Osteoblast (primary cell): ENCODE data around the gene ARHGAP6. TPM values are rescaled to one million over a fixed set of nuclear protein-coding genes. Genes with fewer than 3 reads are reported as not detected.

Experiments used
- DNase-seq: peaks from one replicate; pipeline ENCODE4 v3.0.0; 2011; ENCODE audit warnings: low spot score, mixed read lengths; ENCODE audit not compliant: insufficient read length; ENCODE audit errors: missing footprints
- H2AFZ ChIP-seq: 2 replicates; pipeline ENCODE4 v1.6.0; 2011; ENCODE audit warnings: mild to moderate bottlenecking, low read length
- H3K27ac ChIP-seq: 2 replicates; pipeline ENCODE4 v1.5.1; 2011; ENCODE audit warnings: mild to moderate bottlenecking, low read depth, low read length, moderate library complexity
- H3K27me3 ChIP-seq: 2 replicates; pipeline ENCODE4 v1.6.0; 2012; ENCODE audit warnings: mild to moderate bottlenecking, control low read depth, inconsistent platforms, low read length, moderate library complexity; ENCODE audit not compliant: insufficient read depth
- H3K36me3 ChIP-seq: 2 replicates; pipeline ENCODE4 v1.5.1; 2011; ENCODE audit warnings: mild to moderate bottlenecking, low read length, control low read depth, moderate library complexity; ENCODE audit not compliant: insufficient read depth
- H3K4me1 ChIP-seq: 2 replicates; pipeline ENCODE4 v1.5.1; 2011; ENCODE audit warnings: mild to moderate bottlenecking, low read length, control low read depth, moderate library complexity; ENCODE audit not compliant: insufficient read depth
- H3K4me2 ChIP-seq: 2 replicates; pipeline ENCODE4 v1.6.0; 2011; ENCODE audit warnings: mild to moderate bottlenecking, low read length; ENCODE audit not compliant: insufficient read depth
- H3K4me3 ChIP-seq: fragments of 200-600 bp; sonication (generic); 3 replicates; pipeline ENCODE4 v1.5.1; 2012; ENCODE audit warnings: mild to moderate bottlenecking, low read length, inconsistent platforms; ENCODE audit not compliant: insufficient read depth
- H3K79me2 ChIP-seq: 2 replicates; pipeline ENCODE4 v1.6.0; 2012; ENCODE audit warnings: mild to moderate bottlenecking, low read length, control low read depth, inconsistent platforms; ENCODE audit not compliant: insufficient read depth
- H3K9me3 ChIP-seq: 2 replicates; pipeline ENCODE4 v1.5.1; 2011; ENCODE audit warnings: low read depth, low read length, control low read depth
- H4K20me1 ChIP-seq: 2 replicates; pipeline ENCODE4 v1.6.0; 2012; ENCODE audit warnings: mild to moderate bottlenecking, low read length, control low read depth; ENCODE audit not compliant: insufficient read depth
- CTCF ChIP-seq: IDR thresholded peaks from 2 replicates; pipeline ENCODE4 v1.5.1; 2011; ENCODE audit warnings: mild to moderate bottlenecking, low read depth, low read length, moderate library complexity; ENCODE audit errors: extremely low read depth
- total RNA-seq: library from RNA; depleted of rRNA; stranded (reverse); fragments of >200 nt; gene quantifications from 2 replicates; pipeline ENCODE4 v1.2.3, GENCODE V29; 2012

Gene ARHGAP6
- total RNA-seq, 1 donor = 2.2 TPM

DNA sequence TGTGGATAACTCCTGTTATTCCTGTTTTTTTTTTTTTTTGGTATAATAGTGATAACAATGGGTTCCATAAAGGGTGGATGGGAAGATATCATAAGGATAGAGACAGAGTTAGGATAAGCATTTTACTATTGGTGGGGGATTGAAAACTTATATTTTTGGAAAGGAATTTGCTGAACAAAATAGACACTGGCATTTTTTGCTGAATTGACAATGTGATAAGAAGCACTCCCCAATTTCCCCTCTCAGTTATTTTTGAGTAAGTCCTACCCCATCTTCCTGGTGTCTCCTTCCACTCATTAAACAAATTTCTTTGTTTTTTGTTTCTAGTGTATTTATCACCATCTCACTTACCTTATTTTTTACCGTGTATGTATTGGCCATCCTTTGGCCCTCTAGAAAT lies 316.7 kb downstream of the ARHGAP6 start:
- Histone ChIP-seq H3K9me3 (no peaks in the 10 kb centered on the region), H3K27me3 (no peaks in the 10 kb centered on the region), H3K27ac (no peak overlapping the region), H2AFZ (no peak overlapping the region), H3K79me2 (no peaks in the 10 kb centered on the region), H3K36me3 (no peaks in the 10 kb centered on the region), H3K4me1 (peaks cover 15% of the 10 kb centered on the region), H4K20me1 (no peaks in the 10 kb centered on the region), H3K4me2 (no peak overlapping the region), H3K4me3 (no peak overlapping the region)
- no peak for DNase-seq
- TF ChIP-seq CTCF = no peak

DNA sequence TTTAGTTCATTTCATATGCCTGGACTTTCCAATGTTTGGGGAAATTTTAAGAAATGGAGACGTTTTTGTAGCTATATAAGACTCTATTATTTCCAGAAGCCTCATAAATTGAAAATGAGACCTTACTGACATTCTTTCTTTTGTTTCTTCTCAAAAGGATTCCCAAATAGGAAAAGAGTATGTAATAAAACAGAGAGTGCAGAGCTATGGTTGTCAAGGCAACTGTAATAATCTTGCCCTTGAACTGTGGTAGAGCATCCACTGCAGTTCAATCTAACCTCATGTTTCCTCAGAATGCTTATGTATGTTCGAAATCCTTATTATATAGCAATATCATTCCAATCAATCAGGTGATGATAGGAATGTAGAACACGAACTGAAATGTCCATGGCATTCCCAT lies 318.4 kb downstream of the ARHGAP6 start:
- TF ChIP-seq CTCF = no peak
- DNase-seq = no peak

DNA sequence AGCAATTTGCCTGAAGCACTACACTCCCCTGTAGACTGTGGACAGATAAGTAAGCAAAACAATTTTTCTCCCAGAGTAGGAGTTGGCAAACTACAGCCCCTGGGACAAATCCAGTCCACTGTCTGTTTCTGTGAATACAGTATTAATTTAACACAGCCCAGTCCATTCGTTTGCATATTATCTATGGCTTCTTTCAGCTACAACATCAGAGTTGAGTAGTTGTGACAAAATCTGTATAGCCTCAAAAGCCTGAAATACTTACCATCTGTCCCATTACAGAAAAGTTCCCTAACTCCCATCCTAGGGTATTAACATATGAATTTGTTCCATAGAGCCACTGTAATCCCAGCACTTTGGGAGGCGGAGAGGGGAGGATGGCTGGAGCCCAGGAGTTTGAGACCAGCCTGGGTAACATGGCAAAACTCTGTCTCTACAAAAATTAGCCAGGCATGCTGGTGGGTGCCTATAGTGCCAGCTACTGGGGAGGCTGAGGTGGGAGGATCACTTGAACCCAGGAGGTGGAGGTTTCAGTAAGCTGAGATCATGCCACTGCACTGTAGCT lies 319.5 kb downstream of the ARHGAP6 start:
- DNase-seq = no peak
- no peaks in the 10 kb centered on the region for H4K20me1 ChIP-seq
- H2AFZ ChIP-seq = no peak overlapping the region
- no peak for TF ChIP-seq CTCF
- H3K4me2 ChIP-seq = no peak overlapping the region
- no peak overlapping the region for H3K4me3 ChIP-seq
- no peak overlapping the region for H3K27ac ChIP-seq
- no peaks in the 10 kb centered on the region for H3K36me3 ChIP-seq
- H3K27me3 ChIP-seq = no peaks in the 10 kb centered on the region
- H3K4me1 ChIP-seq = peaks cover 5% of the 10 kb centered on the region
- no peaks in the 10 kb centered on the region for H3K9me3 ChIP-seq
- H3K79me2 ChIP-seq = no peaks in the 10 kb centered on the region

More for the DNA sequence above, 318.4 kb downstream of the ARHGAP6 start:
- Histone ChIP-seq H2AFZ (no peak overlapping the region), H3K27me3 (no peaks in the 10 kb centered on the region), H4K20me1 (no peaks in the 10 kb centered on the region), H3K4me2 (no peak overlapping the region), H3K4me3 (no peak overlapping the region), H3K79me2 (no peaks in the 10 kb centered on the region), H3K4me1 (peaks cover 9% of the 10 kb centered on the region), H3K9me3 (no peaks in the 10 kb centered on the region), H3K36me3 (no peaks in the 10 kb centered on the region), H3K27ac (no peak overlapping the region)

- TF ChIP-seq CTCF = no peak
Measured at GRCh38 chrX:11342673-11343072, 323.0 kb downstream of the ARHGAP6 start.

More at GRCh38 chrX:11342673-11343072, 323.0 kb downstream of the ARHGAP6 start:
- H3K4me2 ChIP-seq = no peak overlapping the region
- H3K36me3 ChIP-seq = no peaks in the 10 kb centered on the region
- H2AFZ ChIP-seq = no peak overlapping the region
- H3K4me1 ChIP-seq = peaks cover 5% of the 10 kb centered on the region
- no peak overlapping the region for H3K4me3 ChIP-seq
- no peaks in the 10 kb centered on the region for H3K27me3 ChIP-seq
- no peaks in the 10 kb centered on the region for H4K20me1 ChIP-seq
- H3K79me2 ChIP-seq = no peaks in the 10 kb centered on the region
- DNase-seq = no peak
- H3K27ac ChIP-seq = peak overlapping the region; percentile 87
- H3K9me3 ChIP-seq = no peaks in the 10 kb centered on the region
